ENCODE measurements around the gene LIAS.
"Not testable (repeated sequence)": the region's sequence is repeated elsewhere in the genome, so short reads cannot be mapped to it uniquely, and the experiment has no call there.

The LIAS gene

GRCh38 chr4:39495446-39496213, 36.8 kb downstream of the LIAS start:
- Histone ChIP-seq H2AFZ (no peak overlapping the region), H3K4me1 (no peaks in the 10 kb centered on the region), H3K27me3 (ENCODE audit: control insufficient read depth, insufficient read depth, low read length) (no peaks in the 10 kb centered on the region), H3K9ac (no peak overlapping the region), H3K4me3 (ENCODE audit: low read depth, low read length) (no peak overlapping the region), H3K9me3 (ENCODE audit: control insufficient read depth, low read length) (no peaks in the 10 kb centered on the region), H3K4me2 (ENCODE audit: low read length) (no peak overlapping the region), H3K36me3 (ENCODE audit: control insufficient read depth, insufficient read depth, low read length) (no peaks in the 10 kb centered on the region), H3K79me2 (no peaks in the 10 kb centered on the region), H3K27ac (no peak overlapping the region)
- no peak for TF ChIP-seq CTCF (IDR thresholded peaks at IDR 0.05)

DNA sequence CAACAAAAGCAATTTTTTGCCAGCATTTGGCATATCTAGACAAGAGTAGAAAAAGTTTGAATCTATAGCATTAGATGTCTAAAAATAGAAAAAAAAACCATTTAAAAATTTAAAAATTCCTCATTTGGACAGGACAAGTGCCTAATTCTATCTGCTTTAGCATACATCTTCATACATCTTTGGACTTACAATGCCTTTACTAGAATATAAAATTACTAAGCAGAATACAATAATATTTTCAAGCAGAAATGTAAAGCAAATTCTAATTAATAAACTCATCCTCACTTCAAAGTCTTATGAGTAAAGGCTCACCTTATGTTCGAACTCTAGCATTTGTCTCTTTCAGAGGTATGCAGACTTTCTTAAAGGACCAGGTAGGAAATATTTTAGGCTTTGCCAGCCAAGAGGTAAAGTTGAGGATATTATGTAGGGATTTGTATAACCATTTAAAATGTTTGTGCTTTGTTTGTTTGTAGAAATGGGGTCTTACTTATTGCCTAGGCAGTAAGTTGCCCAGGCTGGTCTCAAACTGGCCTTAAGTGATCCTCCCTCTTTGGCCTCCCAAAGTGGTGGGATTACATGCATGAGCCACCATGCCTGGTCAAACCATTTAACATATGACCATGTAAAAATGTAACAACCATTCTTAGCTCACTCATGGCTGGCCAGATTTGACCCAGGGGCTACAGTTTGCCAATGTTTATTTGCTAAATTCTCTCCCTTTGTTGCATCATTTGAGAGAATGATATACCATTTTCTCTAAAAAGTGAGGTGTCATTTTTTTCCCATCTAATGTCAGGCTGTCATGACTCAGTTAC, 39.3 kb downstream of the LIAS start:
- Histone ChIP-seq H3K36me3 (ENCODE audit: control insufficient read depth, insufficient read depth, low read length) (no peaks in the 10 kb centered on the region), H2AFZ (no peak overlapping the region), H3K27ac (no peak overlapping the region), H3K27me3 (ENCODE audit: control insufficient read depth, insufficient read depth, low read length) (no peaks in the 10 kb centered on the region), H3K9me3 (ENCODE audit: control insufficient read depth, low read length) (no peaks in the 10 kb centered on the region), H3K79me2 (no peaks in the 10 kb centered on the region), H3K4me2 (ENCODE audit: low read length) (no peak overlapping the region), H3K4me3 (ENCODE audit: low read depth, low read length) (no peak overlapping the region), H3K9ac (no peak overlapping the region), H3K4me1 (no peaks in the 10 kb centered on the region)
- TF ChIP-seq CTCF (IDR thresholded peaks at IDR 0.05) = no peak

DNA sequence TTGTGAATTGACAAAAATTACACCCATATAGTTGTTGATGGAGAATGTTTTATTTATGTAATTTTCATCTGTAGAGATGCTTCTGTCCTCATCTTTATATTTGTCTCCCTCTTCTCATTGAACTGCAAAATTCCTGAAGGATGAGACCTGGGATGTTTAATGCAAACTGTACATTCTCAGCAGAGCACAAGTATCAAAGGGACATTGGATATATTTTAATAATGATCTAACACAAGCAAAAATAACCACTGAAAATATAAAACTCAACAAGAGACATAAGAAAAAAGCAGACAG, 39.8 kb downstream of the LIAS start:
- H3K4me3 ChIP-seq (ENCODE audit: low read depth, low read length) = no peak overlapping the region
- H3K4me2 ChIP-seq (ENCODE audit: low read length) = no peak overlapping the region
- no peaks in the 10 kb centered on the region for H3K27me3 ChIP-seq (ENCODE audit: control insufficient read depth, insufficient read depth, low read length)
- H3K27ac ChIP-seq = no peak overlapping the region
- no peak overlapping the region for H2AFZ ChIP-seq
- H3K9ac ChIP-seq = no peak overlapping the region
- TF ChIP-seq CTCF (IDR thresholded peaks at IDR 0.05) = no peak
- no peaks in the 10 kb centered on the region for H3K36me3 ChIP-seq (ENCODE audit: control insufficient read depth, insufficient read depth, low read length)
- H3K79me2 ChIP-seq = no peaks in the 10 kb centered on the region
- H3K4me1 ChIP-seq = no peaks in the 10 kb centered on the region
- no peaks in the 10 kb centered on the region for H3K9me3 ChIP-seq (ENCODE audit: control insufficient read depth, low read length)

GRCh38 chr4:39502019-39502663, 43.3 kb downstream of the LIAS start:
- Histone ChIP-seq H3K27ac (no peak overlapping the region), H3K9ac (no peak overlapping the region), H2AFZ (no peak overlapping the region), H3K36me3 (ENCODE audit: control insufficient read depth, insufficient read depth, low read length) (no peaks in the 10 kb centered on the region), H3K4me1 (no peaks in the 10 kb centered on the region), H3K27me3 (ENCODE audit: control insufficient read depth, insufficient read depth, low read length) (no peaks in the 10 kb centered on the region), H3K79me2 (no peaks in the 10 kb centered on the region), H3K4me3 (ENCODE audit: low read depth, low read length) (no peak overlapping the region), H3K4me2 (ENCODE audit: low read length) (no peak overlapping the region), H3K9me3 (ENCODE audit: control insufficient read depth, low read length) (no peaks in the 10 kb centered on the region)
- no peak for TF ChIP-seq CTCF (IDR thresholded peaks at IDR 0.05)

DNA sequence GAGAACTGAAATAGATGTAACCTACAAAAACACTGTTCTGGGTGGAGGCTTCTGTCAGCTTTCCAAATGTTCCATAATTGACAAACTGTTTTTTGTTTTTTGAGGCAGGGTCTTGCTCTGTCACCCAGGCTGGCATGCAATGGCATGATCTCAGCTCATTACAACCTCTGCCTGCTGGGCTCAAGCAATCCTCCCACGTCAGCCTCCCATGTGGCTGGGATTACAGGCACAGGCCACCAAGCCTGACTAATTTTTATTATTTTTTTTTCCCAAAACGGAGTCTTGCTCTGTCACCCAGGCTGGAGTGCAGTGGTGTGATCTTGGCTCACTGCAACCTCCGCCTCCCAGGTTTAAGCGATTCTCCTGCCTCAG, 43.8 kb downstream of the LIAS start:
- not testable (repeated sequence) for H3K4me2 ChIP-seq (ENCODE audit: low read length); H2AFZ ChIP-seq; H3K27me3 ChIP-seq (ENCODE audit: control insufficient read depth, insufficient read depth, low read length); H3K9me3 ChIP-seq (ENCODE audit: control insufficient read depth, low read length); H3K27ac ChIP-seq; H3K79me2 ChIP-seq; H3K4me3 ChIP-seq (ENCODE audit: low read depth, low read length); H3K4me1 ChIP-seq; H3K9ac ChIP-seq; H3K36me3 ChIP-seq (ENCODE audit: control insufficient read depth, insufficient read depth, low read length)
